ENCODE measurements around the gene ZNF787. TPM values are rescaled to one million over a fixed set of nuclear protein-coding genes. Genes with fewer than 3 reads are reported as not detected.

The ZNF787 gene
- total and polyA plus RNA-seq, 2 of the 13 experiments (the other 11 are each of a cell fraction or from before 2014, with no cell fraction given): 15.1 to 42.8 TPM

DNA sequence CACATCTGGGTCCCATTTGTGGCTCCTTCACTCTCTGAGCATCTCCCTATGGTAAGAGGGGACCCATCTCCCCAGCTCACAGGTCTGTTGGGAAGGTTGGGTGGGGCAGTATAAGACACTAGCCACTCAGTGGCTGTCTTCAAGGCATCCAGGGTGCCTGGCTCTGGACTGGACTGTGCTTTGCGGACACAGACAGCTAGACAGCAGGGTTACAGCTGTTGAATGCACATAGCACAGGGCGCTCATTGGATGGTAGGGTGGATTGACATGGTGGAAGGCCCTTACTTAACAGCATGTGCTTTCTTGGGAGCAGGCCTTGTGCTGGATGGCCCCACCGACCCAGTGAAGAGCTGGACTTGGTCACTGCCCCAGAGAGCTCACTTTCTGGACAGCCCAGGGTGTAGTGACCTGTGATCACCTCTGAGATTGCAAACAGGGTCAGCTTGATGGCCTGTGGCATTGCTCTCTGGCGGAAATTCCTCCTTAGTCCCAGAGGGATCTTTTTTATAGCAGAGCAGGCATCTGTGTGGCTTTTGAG, 21.9 kb upstream of the ZNF787 start (continued):
- TF ChIP-seq SRF (IDR thresholded peaks at IDR 0.05; ENCODE audit: low read depth, low read length) (no peak), ZNF34 (CRISPR knock-in tag; IDR thresholded peaks at IDR 0.05; ENCODE audit: borderline replicate concordance) (no peak), BCL6 (CRISPR knock-in tag; IDR thresholded peaks at IDR 0.05) (peak; percentile 11; the same call in 1 of the 2 replicates), HOXA3 (CRISPR knock-in tag; IDR thresholded peaks at IDR 0.05) (peak; percentile 25; the same call in 1 of the 2 replicates), GTF3A (CRISPR knock-in tag; conservative IDR thresholded peaks at IDR 0.05) (peak; percentile 39; the same call in 1 of the 2 replicates), GATAD1 (CRISPR knock-in tag; IDR thresholded peaks at IDR 0.05) (no peak; the same call in 1 of the 2 replicates), GATAD2A (CRISPR knock-in tag; IDR thresholded peaks at IDR 0.05) (peak; percentile 40; the same call in 1 of the 2 replicates), ZSCAN31 (CRISPR knock-in tag; IDR thresholded peaks at IDR 0.05; ENCODE audit: low read depth) (peak; percentile 20; the same call in 1 of the 2 replicates), TRIM24 (CRISPR knock-in tag; IDR thresholded peaks at IDR 0.05) (no peak), ZMYM3 (CRISPR knock-in tag; IDR thresholded peaks at IDR 0.05) (no peak), TAF1 (CRISPR knock-in tag; IDR thresholded peaks at IDR 0.05) (0 out of 2 replicates have a peak, but pooled peaks have one; percentile 19), ZNF234 (CRISPR knock-in tag; conservative IDR thresholded peaks at IDR 0.05) (no peak), U2AF1 (optimal IDR thresholded peaks at IDR 0.05; ENCODE audit: low read depth, low read length) (no peak), HCFC1 (IDR thresholded peaks at IDR 0.05; ENCODE audit: low read depth, low read length) (no peak), ZNF24 (IDR thresholded peaks at IDR 0.05) (no peak), RBM22 (optimal IDR thresholded peaks at IDR 0.05; ENCODE audit: low read length) (peak; percentile 73), MTF2 (CRISPR knock-in tag; IDR thresholded peaks at IDR 0.05; ENCODE audit: borderline replicate concordance) (no peak)
- TF ChIP-seq, protein P1, sequence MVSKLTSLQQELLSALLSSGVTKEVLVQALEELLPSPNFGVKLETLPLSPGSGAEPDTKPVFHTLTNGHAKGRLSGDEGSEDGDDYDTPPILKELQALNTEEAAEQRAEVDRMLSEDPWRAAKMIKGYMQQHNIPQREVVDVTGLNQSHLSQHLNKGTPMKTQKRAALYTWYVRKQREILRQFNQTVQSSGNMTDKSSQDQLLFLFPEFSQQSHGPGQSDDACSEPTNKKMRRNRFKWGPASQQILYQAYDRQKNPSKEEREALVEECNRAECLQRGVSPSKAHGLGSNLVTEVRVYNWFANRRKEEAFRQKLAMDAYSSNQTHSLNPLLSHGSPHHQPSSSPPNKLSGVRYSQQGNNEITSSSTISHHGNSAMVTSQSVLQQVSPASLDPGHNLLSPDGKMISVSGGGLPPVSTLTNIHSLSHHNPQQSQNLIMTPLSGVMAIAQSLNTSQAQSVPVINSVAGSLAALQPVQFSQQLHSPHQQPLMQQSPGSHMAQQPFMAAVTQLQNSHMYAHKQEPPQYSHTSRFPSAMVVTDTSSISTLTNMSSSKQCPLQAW (CRISPR knock-in tag; IDR thresholded peaks at IDR 0.05): 0 out of 2 replicates have a peak, but pooled peaks have one; percentile 10
- TF ChIP-seq, protein P2, sequence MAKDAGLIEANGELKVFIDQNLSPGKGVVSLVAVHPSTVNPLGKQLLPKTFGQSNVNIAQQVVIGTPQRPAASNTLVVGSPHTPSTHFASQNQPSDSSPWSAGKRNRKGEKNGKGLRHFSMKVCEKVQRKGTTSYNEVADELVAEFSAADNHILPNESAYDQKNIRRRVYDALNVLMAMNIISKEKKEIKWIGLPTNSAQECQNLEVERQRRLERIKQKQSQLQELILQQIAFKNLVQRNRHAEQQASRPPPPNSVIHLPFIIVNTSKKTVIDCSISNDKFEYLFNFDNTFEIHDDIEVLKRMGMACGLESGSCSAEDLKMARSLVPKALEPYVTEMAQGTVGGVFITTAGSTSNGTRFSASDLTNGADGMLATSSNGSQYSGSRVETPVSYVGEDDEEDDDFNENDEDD (CRISPR knock-in tag; IDR thresholded peaks at IDR 0.05; ENCODE audit: borderline replicate concordance): no peak
- TF ChIP-seq, protein P3, sequence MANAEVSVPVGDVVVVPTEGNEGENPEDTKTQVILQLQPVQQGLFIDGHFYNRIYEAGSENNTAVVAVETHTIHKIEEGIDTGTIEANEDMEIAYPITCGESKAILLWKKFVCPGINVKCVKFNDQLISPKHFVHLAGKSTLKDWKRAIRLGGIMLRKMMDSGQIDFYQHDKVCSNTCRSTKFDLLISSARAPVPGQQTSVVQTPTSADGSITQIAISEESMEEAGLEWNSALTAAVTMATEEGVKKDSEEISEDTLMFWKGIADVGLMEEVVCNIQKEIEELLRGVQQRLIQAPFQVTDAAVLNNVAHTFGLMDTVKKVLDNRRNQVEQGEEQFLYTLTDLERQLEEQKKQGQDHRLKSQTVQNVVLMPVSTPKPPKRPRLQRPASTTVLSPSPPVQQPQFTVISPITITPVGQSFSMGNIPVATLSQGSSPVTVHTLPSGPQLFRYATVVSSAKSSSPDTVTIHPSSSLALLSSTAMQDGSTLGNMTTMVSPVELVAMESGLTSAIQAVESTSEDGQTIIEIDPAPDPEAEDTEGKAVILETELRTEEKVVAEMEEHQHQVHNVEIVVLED (CRISPR knock-in tag; IDR thresholded peaks at IDR 0.05; ENCODE audit: borderline replicate concordance): no peak
- TF ChIP-seq, protein P4, sequence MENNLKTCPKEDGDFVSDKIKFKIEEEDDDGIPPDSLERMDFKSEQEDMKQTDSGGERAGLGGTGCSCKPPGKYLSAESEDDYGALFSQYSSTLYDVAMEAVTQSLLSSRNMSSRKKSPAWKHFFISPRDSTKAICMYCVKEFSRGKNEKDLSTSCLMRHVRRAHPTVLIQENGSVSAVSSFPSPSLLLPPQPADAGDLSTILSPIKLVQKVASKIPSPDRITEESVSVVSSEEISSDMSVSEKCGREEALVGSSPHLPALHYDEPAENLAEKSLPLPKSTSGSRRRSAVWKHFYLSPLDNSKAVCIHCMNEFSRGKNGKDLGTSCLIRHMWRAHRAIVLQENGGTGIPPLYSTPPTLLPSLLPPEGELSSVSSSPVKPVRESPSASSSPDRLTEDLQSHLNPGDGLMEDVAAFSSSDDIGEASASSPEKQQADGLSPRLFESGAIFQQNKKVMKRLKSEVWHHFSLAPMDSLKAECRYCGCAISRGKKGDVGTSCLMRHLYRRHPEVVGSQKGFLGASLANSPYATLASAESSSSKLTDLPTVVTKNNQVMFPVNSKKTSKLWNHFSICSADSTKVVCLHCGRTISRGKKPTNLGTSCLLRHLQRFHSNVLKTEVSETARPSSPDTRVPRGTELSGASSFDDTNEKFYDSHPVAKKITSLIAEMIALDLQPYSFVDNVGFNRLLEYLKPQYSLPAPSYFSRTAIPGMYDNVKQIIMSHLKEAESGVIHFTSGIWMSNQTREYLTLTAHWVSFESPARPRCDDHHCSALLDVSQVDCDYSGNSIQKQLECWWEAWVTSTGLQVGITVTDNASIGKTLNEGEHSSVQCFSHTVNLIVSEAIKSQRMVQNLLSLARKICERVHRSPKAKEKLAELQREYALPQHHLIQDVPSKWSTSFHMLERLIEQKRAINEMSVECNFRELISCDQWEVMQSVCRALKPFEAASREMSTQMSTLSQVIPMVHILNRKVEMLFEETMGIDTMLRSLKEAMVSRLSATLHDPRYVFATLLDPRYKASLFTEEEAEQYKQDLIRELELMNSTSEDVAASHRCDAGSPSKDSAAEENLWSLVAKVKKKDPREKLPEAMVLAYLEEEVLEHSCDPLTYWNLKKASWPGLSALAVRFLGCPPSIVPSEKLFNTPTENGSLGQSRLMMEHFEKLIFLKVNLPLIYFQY (CRISPR knock-in tag; IDR thresholded peaks at IDR 0.05; ENCODE audit: borderline replicate concordance): 0 out of 2 replicates have a peak, but pooled peaks have one; percentile 40
- TF ChIP-seq, protein P5, sequence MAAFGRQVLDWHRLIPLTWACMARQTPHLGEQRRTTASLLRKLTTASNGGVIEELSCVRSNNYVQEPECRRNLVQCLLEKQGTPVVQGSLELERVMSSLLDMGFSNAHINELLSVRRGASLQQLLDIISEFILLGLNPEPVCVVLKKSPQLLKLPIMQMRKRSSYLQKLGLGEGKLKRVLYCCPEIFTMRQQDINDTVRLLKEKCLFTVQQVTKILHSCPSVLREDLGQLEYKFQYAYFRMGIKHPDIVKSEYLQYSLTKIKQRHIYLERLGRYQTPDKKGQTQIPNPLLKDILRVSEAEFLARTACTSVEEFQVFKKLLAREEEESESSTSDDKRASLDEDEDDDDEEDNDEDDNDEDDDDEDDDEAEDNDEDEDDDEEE (CRISPR knock-in tag; IDR thresholded peaks at IDR 0.05): no peak

All from HepG2 (cell line).